Fibroblast of pulmonary artery (primary cell): ENCODE measurements around the gene CACNG1.
"Not testable (repeated sequence)": the region's sequence is repeated elsewhere in the genome, so short reads cannot be mapped to it uniquely, and the experiment has no call there.

Source experiments
- DNase-seq: peaks from one replicate; pipeline ENCODE4 v3.0.0-alpha.2; 2010; ENCODE audit warnings: low read depth
- H3K4me3 ChIP-seq: replicated peaks from 2 replicates; pipeline ENCODE4 v1.5.1; 2011; ENCODE audit warnings: low read depth, mild to moderate bottlenecking, control low read depth, low read length, moderate library complexity
- TF ChIP-seq, protein P1 (sequence below): IDR thresholded peaks from 2 replicates; pipeline ENCODE4 v1.5.1; 2011; ENCODE audit warnings: mild to moderate bottlenecking, control low read depth, low read length, inconsistent platforms; ENCODE audit errors: missing control alignments

CACNG1 gene

GRCh38 chr17:67096609-67097008, 52.3 kb downstream of the CACNG1 start:
- no peak overlapping the region for H3K4me3 ChIP-seq
- no peak for DNase-seq
- TF ChIP-seq, protein P1, sequence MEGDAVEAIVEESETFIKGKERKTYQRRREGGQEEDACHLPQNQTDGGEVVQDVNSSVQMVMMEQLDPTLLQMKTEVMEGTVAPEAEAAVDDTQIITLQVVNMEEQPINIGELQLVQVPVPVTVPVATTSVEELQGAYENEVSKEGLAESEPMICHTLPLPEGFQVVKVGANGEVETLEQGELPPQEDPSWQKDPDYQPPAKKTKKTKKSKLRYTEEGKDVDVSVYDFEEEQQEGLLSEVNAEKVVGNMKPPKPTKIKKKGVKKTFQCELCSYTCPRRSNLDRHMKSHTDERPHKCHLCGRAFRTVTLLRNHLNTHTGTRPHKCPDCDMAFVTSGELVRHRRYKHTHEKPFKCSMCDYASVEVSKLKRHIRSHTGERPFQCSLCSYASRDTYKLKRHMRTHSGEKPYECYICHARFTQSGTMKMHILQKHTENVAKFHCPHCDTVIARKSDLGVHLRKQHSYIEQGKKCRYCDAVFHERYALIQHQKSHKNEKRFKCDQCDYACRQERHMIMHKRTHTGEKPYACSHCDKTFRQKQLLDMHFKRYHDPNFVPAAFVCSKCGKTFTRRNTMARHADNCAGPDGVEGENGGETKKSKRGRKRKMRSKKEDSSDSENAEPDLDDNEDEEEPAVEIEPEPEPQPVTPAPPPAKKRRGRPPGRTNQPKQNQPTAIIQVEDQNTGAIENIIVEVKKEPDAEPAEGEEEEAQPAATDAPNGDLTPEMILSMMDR = no peak

DNA sequence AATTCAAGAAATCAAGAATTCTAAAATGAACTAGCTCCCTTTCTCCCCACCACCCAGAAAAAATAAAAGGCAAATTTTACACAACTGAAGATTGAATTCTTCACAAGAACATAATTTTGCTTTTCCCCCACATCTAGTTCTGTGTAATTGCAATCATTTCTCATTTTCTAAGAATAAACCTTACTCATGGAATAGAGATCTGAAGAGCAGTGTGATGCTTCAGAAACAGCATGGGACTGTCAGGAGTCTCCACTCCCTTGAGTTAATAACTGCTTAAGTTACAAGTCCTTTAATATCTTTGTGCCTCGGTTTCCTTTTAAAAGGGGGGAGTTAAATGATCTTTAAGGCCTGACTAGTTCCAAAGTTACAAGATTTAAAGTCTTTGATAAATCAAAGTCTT, 53.7 kb downstream of the CACNG1 start:
- H3K4me3 ChIP-seq = no peak overlapping the region
- TF ChIP-seq, protein P1 = no peak
- no peak for DNase-seq

GRCh38 chr17:67104641-67105040, 60.3 kb downstream of the CACNG1 start:
- not testable (repeated sequence) for DNase-seq

DNA sequence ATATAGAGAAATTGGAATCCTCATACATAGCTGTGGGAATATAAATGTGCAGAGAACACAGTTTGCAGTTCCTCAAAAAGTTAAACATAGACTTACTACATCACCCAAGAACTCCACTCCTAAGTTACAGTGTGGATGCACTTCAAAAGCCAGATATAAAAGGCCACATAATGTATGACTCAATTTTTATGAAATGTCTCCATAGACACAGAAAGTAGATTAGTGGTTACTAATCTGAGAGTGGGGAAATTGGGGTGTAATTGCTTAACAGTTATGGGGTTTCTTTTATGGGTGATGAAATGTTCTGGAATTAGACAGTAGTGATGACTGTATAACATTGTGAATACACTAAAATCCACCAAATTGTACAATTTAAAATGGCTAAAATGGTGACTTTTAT, 60.9 kb downstream of the CACNG1 start:
- peak; percentile 68 for DNase-seq
- no peak overlapping the region for H3K4me3 ChIP-seq
- TF ChIP-seq, protein P1 = no peak

More at GRCh38 chr17:67104641-67105040, 60.3 kb downstream of the CACNG1 start:
- H3K4me3 ChIP-seq = not testable (repeated sequence)
